ENCODE data around the gene SLC8B1. TPM values are rescaled to one million over a fixed set of nuclear protein-coding genes. Genes with fewer than 3 reads are reported as not detected.

SLC8B1 gene
- total and polyA plus RNA-seq, 9 of the 15 experiments (the other 6 are each of a cell fraction or from before 2014, with no cell fraction given): 0.86 to 34.1 (median 18.5) TPM

DNA sequence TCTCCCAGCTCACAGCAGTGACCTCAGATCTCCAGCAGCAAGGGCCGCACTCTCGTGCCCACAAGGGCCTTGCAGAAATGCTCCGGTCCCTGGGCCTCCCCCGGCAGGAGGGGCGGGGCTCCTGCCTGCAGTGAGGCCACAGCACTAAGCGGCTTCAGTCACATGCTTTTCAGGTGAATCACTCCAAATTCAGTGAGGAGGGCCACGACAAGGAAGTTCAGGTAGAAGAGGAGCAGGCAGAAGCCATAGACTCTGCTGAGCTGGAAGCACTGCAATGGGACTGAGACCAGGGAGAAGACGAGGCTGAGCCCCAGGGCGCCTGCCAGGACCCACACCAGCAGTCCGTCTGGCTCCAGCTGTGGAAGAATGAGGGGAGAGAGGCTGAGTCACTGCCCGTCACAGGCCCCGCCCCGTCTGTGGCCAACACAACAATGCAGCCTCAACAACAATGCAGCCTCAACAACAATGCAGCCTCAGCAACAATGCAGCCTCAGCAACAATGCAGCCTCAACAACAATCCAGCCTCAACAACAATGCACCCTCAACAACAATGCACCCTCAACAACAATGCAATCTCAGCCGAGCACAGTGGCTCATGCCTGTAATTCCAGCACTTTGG, 35.2 kb downstream of the SLC8B1 start (continued):
- TF ChIP-seq MNT (conservative IDR thresholded peaks at IDR 0.05) (peak in 1 of 2 experiments; percentile 63; a peak in 1 of 4 replicates), FOXO4 (CRISPR knock-in tag; IDR thresholded peaks at IDR 0.05) (no peak), TAF9B (IDR thresholded peaks at IDR 0.05; ENCODE audit: partially characterized antibody) (no peak), SP1 (CRISPR knock-in tag; IDR thresholded peaks at IDR 0.05) (peak; percentile 53; the same call in 1 of the 2 replicates), DMBX1 (CRISPR knock-in tag; IDR thresholded peaks at IDR 0.05; ENCODE audit: borderline replicate concordance) (no peak), KDM2B (CRISPR knock-in tag; IDR thresholded peaks at IDR 0.05) (no peak), DACH1 (IDR thresholded peaks at IDR 0.05; ENCODE audit: partially characterized antibody) (no peak), E2F3 (CRISPR knock-in tag; IDR thresholded peaks at IDR 0.05) (no peak), ASH1L (IDR thresholded peaks at IDR 0.05; ENCODE audit: borderline replicate concordance, low read depth, partially characterized antibody) (no peak), ADNP (tag; IDR thresholded peaks at IDR 0.05) (no peak), ZNF740 (CRISPR knock-in tag; IDR thresholded peaks at IDR 0.05) (no peak), ZNF740 (tag; IDR thresholded peaks at IDR 0.05) (no peak), PTTG1 (tag; IDR thresholded peaks at IDR 0.05; ENCODE audit: low read depth) (no peak), SOX6 (IDR thresholded peaks at IDR 0.05) (peak; percentile 77)
- TF ChIP-seq, protein P1, sequence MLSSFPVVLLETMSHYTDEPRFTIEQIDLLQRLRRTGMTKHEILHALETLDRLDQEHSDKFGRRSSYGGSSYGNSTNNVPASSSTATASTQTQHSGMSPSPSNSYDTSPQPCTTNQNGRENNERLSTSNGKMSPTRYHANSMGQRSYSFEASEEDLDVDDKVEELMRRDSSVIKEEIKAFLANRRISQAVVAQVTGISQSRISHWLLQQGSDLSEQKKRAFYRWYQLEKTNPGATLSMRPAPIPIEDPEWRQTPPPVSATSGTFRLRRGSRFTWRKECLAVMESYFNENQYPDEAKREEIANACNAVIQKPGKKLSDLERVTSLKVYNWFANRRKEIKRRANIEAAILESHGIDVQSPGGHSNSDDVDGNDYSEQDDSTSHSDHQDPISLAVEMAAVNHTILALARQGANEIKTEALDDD (IDR thresholded peaks at IDR 0.05): no peak
- TF ChIP-seq, protein P2, sequence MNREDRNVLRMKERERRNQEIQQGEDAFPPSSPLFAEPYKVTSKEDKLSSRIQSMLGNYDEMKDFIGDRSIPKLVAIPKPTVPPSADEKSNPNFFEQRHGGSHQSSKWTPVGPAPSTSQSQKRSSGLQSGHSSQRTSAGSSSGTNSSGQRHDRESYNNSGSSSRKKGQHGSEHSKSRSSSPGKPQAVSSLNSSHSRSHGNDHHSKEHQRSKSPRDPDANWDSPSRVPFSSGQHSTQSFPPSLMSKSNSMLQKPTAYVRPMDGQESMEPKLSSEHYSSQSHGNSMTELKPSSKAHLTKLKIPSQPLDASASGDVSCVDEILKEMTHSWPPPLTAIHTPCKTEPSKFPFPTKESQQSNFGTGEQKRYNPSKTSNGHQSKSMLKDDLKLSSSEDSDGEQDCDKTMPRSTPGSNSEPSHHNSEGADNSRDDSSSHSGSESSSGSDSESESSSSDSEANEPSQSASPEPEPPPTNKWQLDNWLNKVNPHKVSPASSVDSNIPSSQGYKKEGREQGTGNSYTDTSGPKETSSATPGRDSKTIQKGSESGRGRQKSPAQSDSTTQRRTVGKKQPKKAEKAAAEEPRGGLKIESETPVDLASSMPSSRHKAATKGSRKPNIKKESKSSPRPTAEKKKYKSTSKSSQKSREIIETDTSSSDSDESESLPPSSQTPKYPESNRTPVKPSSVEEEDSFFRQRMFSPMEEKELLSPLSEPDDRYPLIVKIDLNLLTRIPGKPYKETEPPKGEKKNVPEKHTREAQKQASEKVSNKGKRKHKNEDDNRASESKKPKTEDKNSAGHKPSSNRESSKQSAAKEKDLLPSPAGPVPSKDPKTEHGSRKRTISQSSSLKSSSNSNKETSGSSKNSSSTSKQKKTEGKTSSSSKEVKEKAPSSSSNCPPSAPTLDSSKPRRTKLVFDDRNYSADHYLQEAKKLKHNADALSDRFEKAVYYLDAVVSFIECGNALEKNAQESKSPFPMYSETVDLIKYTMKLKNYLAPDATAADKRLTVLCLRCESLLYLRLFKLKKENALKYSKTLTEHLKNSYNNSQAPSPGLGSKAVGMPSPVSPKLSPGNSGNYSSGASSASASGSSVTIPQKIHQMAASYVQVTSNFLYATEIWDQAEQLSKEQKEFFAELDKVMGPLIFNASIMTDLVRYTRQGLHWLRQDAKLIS (CRISPR knock-in tag; IDR thresholded peaks at IDR 0.05): 0 out of 2 replicates have a peak, but pooled peaks have one; percentile 19
- TF ChIP-seq, protein P3, sequence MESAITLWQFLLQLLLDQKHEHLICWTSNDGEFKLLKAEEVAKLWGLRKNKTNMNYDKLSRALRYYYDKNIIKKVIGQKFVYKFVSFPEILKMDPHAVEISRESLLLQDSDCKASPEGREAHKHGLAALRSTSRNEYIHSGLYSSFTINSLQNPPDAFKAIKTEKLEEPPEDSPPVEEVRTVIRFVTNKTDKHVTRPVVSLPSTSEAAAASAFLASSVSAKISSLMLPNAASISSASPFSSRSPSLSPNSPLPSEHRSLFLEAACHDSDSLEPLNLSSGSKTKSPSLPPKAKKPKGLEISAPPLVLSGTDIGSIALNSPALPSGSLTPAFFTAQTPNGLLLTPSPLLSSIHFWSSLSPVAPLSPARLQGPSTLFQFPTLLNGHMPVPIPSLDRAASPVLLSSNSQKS (CRISPR knock-in tag; IDR thresholded peaks at IDR 0.05): no peak

All from K562 (cell line).